ENCODE results near the gene OVOL2. TPM values are rescaled to one million over a fixed set of nuclear protein-coding genes. Genes with fewer than 3 reads are reported as not detected.

OVOL2 gene
- total RNA-seq, 1 donor from 2014 or later: not detected

- Mint-ChIP-seq H3K4me3 (no peak overlapping the region), H3K36me3 (ENCODE audit: low read depth) (no peaks in the 10 kb centered on the region), H3K4me1 (no peaks in the 10 kb centered on the region), H3K27me3 (peaks cover 10% of the 10 kb centered on the region), H3K27ac (no peak overlapping the region), H3K9me3 (no peaks in the 10 kb centered on the region)
- no peak for DNase-seq
- ATAC-seq (ENCODE audit: low read depth): no peak
- POLR2A ChIA-PET: no interaction called here
- CTCF ChIA-PET: no interaction called here
- TF ChIP-seq CTCF (IDR thresholded peaks at IDR 0.05): no peak
- intact Hi-C loops (cut with micrococcal nuclease): no loop called here
These were observed 33.0 kb downstream of the OVOL2 start for GRCh38 chr20:18024606-18025127.

- intact Hi-C loops (cut with micrococcal nuclease): no loop called here
- Mint-ChIP-seq H3K4me3 (no peak overlapping the region), H3K4me1 (peaks cover 3% of the 10 kb centered on the region), H3K9me3 (no peaks in the 10 kb centered on the region), H3K27me3 (peaks cover 5% of the 10 kb centered on the region), H3K27ac (no peak overlapping the region), H3K36me3 (ENCODE audit: low read depth) (no peaks in the 10 kb centered on the region)
- TF ChIP-seq CTCF (IDR thresholded peaks at IDR 0.05): no peak
- ATAC-seq (ENCODE audit: low read depth) (no peak), DNase-seq (no peak)
- ChIA-PET CTCF (interaction anchor here (0.8 to 1.3 kb wide), 2 partner anchors 21 to 516 kb away, joined by 3 read pairs; no protein-coding TSS in a partner anchor), POLR2A (no interaction called here)
These were observed 36.8 kb downstream of the OVOL2 start for GRCh38 chr20:18020931-18021330.

- no peaks in the 10 kb centered on the region for H3K9me3 Mint-ChIP-seq
- H3K27ac Mint-ChIP-seq: no peak overlapping the region
- peaks cover 3% of the 10 kb centered on the region for H3K4me1 Mint-ChIP-seq
- no peaks in the 10 kb centered on the region for H3K36me3 Mint-ChIP-seq (ENCODE audit: low read depth)
- no peak overlapping the region for H3K4me3 Mint-ChIP-seq
- ChIA-PET CTCF (interaction anchor here (1.5 to 1.7 kb wide), 2 partner anchors 22 to 81 kb away, joined by 3 to 4 read pairs; no protein-coding TSS in a partner anchor), POLR2A (no interaction called here)
- intact Hi-C loops (cut with micrococcal nuclease): loop anchor here (1.0 kb wide), 4 partner anchors 16 to 514 kb away; no protein-coding TSS in a partner anchor
- ATAC-seq (ENCODE audit: low read depth): peak; percentile 78
- no peaks in the 10 kb centered on the region for H3K27me3 Mint-ChIP-seq
- TF ChIP-seq CTCF (IDR thresholded peaks at IDR 0.05): no peak
- DNase-seq: no peak
These were observed 38.6 kb downstream of the OVOL2 start for GRCh38 chr20:18019068-18019467.

GRCh38 chr20:18018100-18018499 lies 39.6 kb downstream of the OVOL2 start:
- DNase-seq: no peak
- intact Hi-C loops (cut with micrococcal nuclease): no loop called here
- ChIA-PET CTCF (interaction anchor here (0.9 to 1.7 kb wide), 5 partner anchors 12 to 118 kb away, joined by 3 to 4 read pairs (median 3); no protein-coding TSS in a partner anchor), POLR2A (no interaction called here)
- Mint-ChIP-seq H3K4me1 (peaks cover 3% of the 10 kb centered on the region), H3K27me3 (no peaks in the 10 kb centered on the region), H3K4me3 (no peak overlapping the region), H3K27ac (no peak overlapping the region), H3K36me3 (ENCODE audit: low read depth) (no peaks in the 10 kb centered on the region), H3K9me3 (no peaks in the 10 kb centered on the region)
- no peak for TF ChIP-seq CTCF (IDR thresholded peaks at IDR 0.05)
- ATAC-seq (ENCODE audit: low read depth): no peak

GRCh38 chr20:18016772-18017171 lies 40.9 kb downstream of the OVOL2 start:
- ATAC-seq (ENCODE audit: low read depth) (no peak), DNase-seq (no peak)
- Mint-ChIP-seq H3K4me1 (peaks cover 3% of the 10 kb centered on the region), H3K9me3 (no peaks in the 10 kb centered on the region), H3K36me3 (ENCODE audit: low read depth) (no peaks in the 10 kb centered on the region), H3K27ac (no peak overlapping the region), H3K27me3 (no peaks in the 10 kb centered on the region), H3K4me3 (no peak overlapping the region)
- intact Hi-C loops (cut with micrococcal nuclease): no loop called here
- ChIA-PET POLR2A (no interaction called here), CTCF (interaction anchor here (0.8 to 1.6 kb wide), 3 partner anchors 11 to 336 kb away, joined by 3 to 4 read pairs (median 3); no protein-coding TSS in a partner anchor)
- no peak for TF ChIP-seq CTCF (IDR thresholded peaks at IDR 0.05)
